B cell (primary cell): Measurements from ENCODE around the gene MRPL19. TPM values are rescaled to one million over a fixed set of nuclear protein-coding genes. Genes with fewer than 3 reads are reported as not detected.

Source experiments
- ATAC-seq: fragments of 200-7000 bp; cut with Tn5 transposase; one replicate; pipeline ENCODE4 v1.10.0; 2021; ENCODE audit warnings: low read depth, mild to moderate bottlenecking, moderate number of reproducible peaks, moderate library complexity
- CTCF ChIA-PET: fragments of 350-600 bp; sonication (Branson Sonifier 250); formaldehyde crosslinking; loops from one replicate; lab custom pipeline; 2021; ENCODE audit warnings: antibody characterized with exemption, inconsistent platforms; lab: Charles Lee
- POLR2A ChIA-PET: fragments of 350-600 bp; sonication (Branson Sonifier 250); formaldehyde crosslinking; loops from one replicate; lab custom pipeline; 2021; ENCODE audit warnings: antibody characterized with exemption; lab: Charles Lee
- DNase-seq: peaks from one replicate; pipeline ENCODE4 v3.0.0; 2013
- H2AFZ ChIP-seq: 2 replicates; pipeline ENCODE4 v1.6.1; 2012; ENCODE audit warnings: mild to moderate bottlenecking, low read depth, low read length; ENCODE audit not compliant: insufficient read depth, poor library complexity, severe bottlenecking
- H3K27ac ChIP-seq, 2 donors: 1 replicate in 1 of 2; 2 replicates in 1 of 2; pipeline ENCODE4 v1.5.1; 2012 to 2013; ENCODE audit warnings: low read length in 2 of 2, mild to moderate bottlenecking in 2 of 2, moderate library complexity in 1 of 2
- H3K27me3 ChIP-seq, 4 experiments: fragments of 200-600 bp in 1 of 4; sonication (generic) in 1 of 4; replicated peaks in 1 of 4; 1 replicate in 2 of 4; 2 replicates in 2 of 4; pipeline versions ENCODE4 v1.6.1 to v1.7.0; 2013 to 2016; ENCODE audit warnings: low read length in 3 of 4, mild to moderate bottlenecking in 2 of 4, mixed read lengths in 1 of 4, moderate library complexity in 1 of 4; ENCODE audit not compliant: insufficient read depth in 4 of 4, control insufficient read depth in 3 of 4; ENCODE audit errors: control extremely low read depth in 1 of 4
- H3K36me3 ChIP-seq, 2 experiments: replicated peaks in 1 of 2; 1 replicate in 1 of 2; 2 replicates in 1 of 2; pipeline versions ENCODE4 v1.6.1 to v1.7.1; 2013; ENCODE audit warnings: low read length in 1 of 2; ENCODE audit not compliant: insufficient read depth in 2 of 2, control insufficient read depth in 1 of 2; ENCODE audit errors: control extremely low read depth in 1 of 2, extremely low read depth in 1 of 2
- H3K4me1 ChIP-seq, 2 donors: fragments of 200-600 bp in 1 of 2; sonication (generic) in 1 of 2; 1 replicate in 1 of 2; 2 replicates in 1 of 2; pipeline versions ENCODE4 v1.5.1 to v1.6.1; 2013 to 2017; ENCODE audit warnings: low read length in 2 of 2; ENCODE audit not compliant: control insufficient read depth in 2 of 2, insufficient read depth in 2 of 2
- H3K4me2 ChIP-seq: replicated peaks from 2 replicates; pipeline ENCODE3; 2012; ENCODE audit warnings: mild to moderate bottlenecking, low read depth, low read length; ENCODE audit not compliant: poor library complexity, severe bottlenecking
- H3K4me3 ChIP-seq, 5 experiments: fragments of 200-600 bp in 1 of 5; sonication (generic) in 1 of 5; 1 replicate in 3 of 5; 2 replicates in 2 of 5; pipeline versions ENCODE4 v1.5.1 to v1.7.0; 2011 to 2016; ENCODE audit warnings: low read length in 4 of 5, mild to moderate bottlenecking in 4 of 5, low read depth in 2 of 5, control low read depth in 1 of 5, moderate library complexity in 1 of 5; ENCODE audit not compliant: insufficient read depth in 1 of 5; ENCODE audit errors: control extremely low read depth in 1 of 5, extremely low read depth in 1 of 5
- H3K79me2 ChIP-seq: fragments of 200-600 bp; sonication (generic); one replicate; pipeline ENCODE4 v1.6.0; 2016; ENCODE audit warnings: low read length; ENCODE audit not compliant: control insufficient read depth, insufficient read depth
- H3K9ac ChIP-seq: fragments of 200-600 bp; sonication (generic); 2 replicates; pipeline ENCODE4 v1.6.1; 2017; ENCODE audit warnings: mild to moderate bottlenecking, low read length, moderate library complexity
- H3K9me3 ChIP-seq, 3 donors: one replicate each; pipeline versions ENCODE4 v1.6.1 to v1.7.1; 2013; ENCODE audit warnings: low read length in 2 of 3; ENCODE audit not compliant: control insufficient read depth in 2 of 3, insufficient read depth in 1 of 3; ENCODE audit errors: control extremely low read depth in 1 of 3
- H4K20me1 ChIP-seq: 2 replicates; pipeline ENCODE4 v1.6.0; 2012; ENCODE audit warnings: mild to moderate bottlenecking, low read length; ENCODE audit not compliant: insufficient read depth, control insufficient read depth, poor library complexity, severe bottlenecking
- H3K27ac Mint-ChIP-seq: one replicate; pipeline ENCODE4 v1.8.0; 2021; ENCODE audit warnings: mixed read lengths
- H3K27me3 Mint-ChIP-seq: one replicate; pipeline ENCODE4 v1.8.0; 2021; ENCODE audit warnings: mixed read lengths
- H3K4me1 Mint-ChIP-seq: one replicate; pipeline ENCODE4 v1.8.0; 2021; ENCODE audit warnings: mixed read lengths
- H3K4me3 Mint-ChIP-seq: one replicate; pipeline ENCODE4 v1.8.0; 2021; ENCODE audit warnings: mixed read lengths
- H3K9me3 Mint-ChIP-seq: one replicate; pipeline ENCODE4 v1.8.0; 2022; ENCODE audit warnings: mixed read lengths; ENCODE audit not compliant: insufficient read depth
- EZH2 ChIP-seq: IDR thresholded peaks from 2 replicates; pipeline ENCODE4 v1.6.1; 2012; ENCODE audit warnings: borderline replicate concordance, low read depth, mild to moderate bottlenecking, moderate library complexity, low read length; ENCODE audit not compliant: insufficient read depth, poor library complexity, severe bottlenecking
- WGBS: methylation state at CpG from one replicate; pipeline ENCODE4 v1.1.5; 2013; ENCODE audit warnings: missing lambda C conversion rate; ENCODE audit not compliant: insufficient coverage; 5-methylcytosine and 5-hydroxymethylcytosine counted together
- intact Hi-C: fragments of 100-400 bp; cut with micrococcal nuclease; formaldehyde crosslinking; loops from one replicate; pipeline ENCODE4 v1.10.0; 2022
- polyA plus RNA-seq: library from polyadenylated mRNA; depleted of rRNA; stranded (reverse); fragments of >200 nt; gene quantifications from 2 replicates; pipeline ENCODE4 v1.2.3, GENCODE V29; 2012
- small RNA-seq: library from RNA; depleted of rRNA; stranded (forward); fragments of <200 nt; gene quantifications from one replicate; pipeline ENCODE3, GENCODE V24; 2012; ENCODE audit warnings: low replicate concordance, low read depth; ENCODE audit not compliant: insufficient read length
- total RNA-seq, 2 donors: library from RNA; stranded (reverse); fragments of 120-200 nt in 1 of 2; gene quantifications; 1 replicate in 1 of 2; 2 replicates in 1 of 2; pipeline versions ENCODE4 v1.2.3 to v1.2.4, GENCODE V29; 2013 to 2022
- TF ChIP-seq, protein P1 (sequence below): fragments of 200-600 bp; IDR thresholded peaks from one replicate; pipeline ENCODE4 v1.8.0; 2022; ENCODE audit warnings: antibody characterized with exemption, mild to moderate bottlenecking

MRPL19 gene
- total and polyA plus RNA-seq, 2 donors (not counting 1 experiment from before 2014, with no cell fraction given), result 3.4 to 28.4 TPM

DNA sequence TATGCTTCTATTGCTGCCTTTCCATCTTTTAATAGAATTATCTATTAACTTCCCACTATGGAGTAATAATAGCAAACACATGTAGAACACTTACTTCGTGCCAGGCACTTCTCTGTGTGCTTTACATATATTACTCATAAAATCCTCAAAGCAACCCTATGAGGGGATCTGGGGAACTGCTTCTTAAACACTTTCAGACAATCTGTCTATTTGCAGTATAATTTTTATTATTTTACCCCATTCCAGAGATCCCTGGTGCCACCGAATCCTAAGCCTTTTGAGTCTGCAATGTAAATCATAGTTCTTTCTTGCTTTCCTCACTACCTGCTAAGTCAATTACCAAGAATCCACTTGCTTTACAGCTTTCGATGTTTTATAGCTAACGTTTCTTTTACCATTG, 89.7 kb downstream of the MRPL19 start:
- H3K4me3 ChIP-seq, result no peak overlapping the region
- POLR2A ChIA-PET, result no interaction called here
- CTCF ChIA-PET, result no interaction called here
- H3K36me3 ChIP-seq, result no peaks in the 10 kb centered on the region
- TF ChIP-seq, protein P1, sequence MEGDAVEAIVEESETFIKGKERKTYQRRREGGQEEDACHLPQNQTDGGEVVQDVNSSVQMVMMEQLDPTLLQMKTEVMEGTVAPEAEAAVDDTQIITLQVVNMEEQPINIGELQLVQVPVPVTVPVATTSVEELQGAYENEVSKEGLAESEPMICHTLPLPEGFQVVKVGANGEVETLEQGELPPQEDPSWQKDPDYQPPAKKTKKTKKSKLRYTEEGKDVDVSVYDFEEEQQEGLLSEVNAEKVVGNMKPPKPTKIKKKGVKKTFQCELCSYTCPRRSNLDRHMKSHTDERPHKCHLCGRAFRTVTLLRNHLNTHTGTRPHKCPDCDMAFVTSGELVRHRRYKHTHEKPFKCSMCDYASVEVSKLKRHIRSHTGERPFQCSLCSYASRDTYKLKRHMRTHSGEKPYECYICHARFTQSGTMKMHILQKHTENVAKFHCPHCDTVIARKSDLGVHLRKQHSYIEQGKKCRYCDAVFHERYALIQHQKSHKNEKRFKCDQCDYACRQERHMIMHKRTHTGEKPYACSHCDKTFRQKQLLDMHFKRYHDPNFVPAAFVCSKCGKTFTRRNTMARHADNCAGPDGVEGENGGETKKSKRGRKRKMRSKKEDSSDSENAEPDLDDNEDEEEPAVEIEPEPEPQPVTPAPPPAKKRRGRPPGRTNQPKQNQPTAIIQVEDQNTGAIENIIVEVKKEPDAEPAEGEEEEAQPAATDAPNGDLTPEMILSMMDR, result no peak
- no peak for TF ChIP-seq EZH2
- H3K27me3 Mint-ChIP-seq, result peaks cover 39% of the 10 kb centered on the region
- H3K4me1 Mint-ChIP-seq, result no peaks in the 10 kb centered on the region
- H3K27ac ChIP-seq, result no peak overlapping the region
- ATAC-seq (no peak), DNase-seq (no peak)
- H3K9ac ChIP-seq, result no peak overlapping the region
- no peak overlapping the region for H3K4me2 ChIP-seq
- peaks cover 0 to 6% (median 4%) of the 10 kb centered on the region in 4 experiments for H3K27me3 ChIP-seq
- no peaks in the 10 kb centered on the region for H4K20me1 ChIP-seq
- intact Hi-C loops, result no loop called here
- peaks cover 0 to 11% (median 0%) of the 10 kb centered on the region in 3 donors for H3K9me3 ChIP-seq
- no peaks in the 10 kb centered on the region for H3K4me1 ChIP-seq
- no peaks in the 10 kb centered on the region for H3K9me3 Mint-ChIP-seq
- no peaks in the 10 kb centered on the region for H3K79me2 ChIP-seq
- no peak overlapping the region for H2AFZ ChIP-seq
- H3K27ac Mint-ChIP-seq, result no peak overlapping the region
- WGBS, result 100% methylated on average over 1 of the region's 4 CpGs
- no peak overlapping the region for H3K4me3 Mint-ChIP-seq

- ChIA-PET POLR2A (no interaction called here), CTCF (no interaction called here)
- H3K4me3 Mint-ChIP-seq, result no peak overlapping the region
- peaks cover 0 to 11% (median 0%) of the 10 kb centered on the region in 3 donors for H3K9me3 ChIP-seq
- H2AFZ ChIP-seq, result no peak overlapping the region
- no peak for DNase-seq
- peaks cover 31% of the 10 kb centered on the region for H3K27me3 Mint-ChIP-seq
- no peak overlapping the region for H3K4me2 ChIP-seq
- WGBS, result 92% methylated on average over 1 of the region's 1 CpG
- no peaks in the 10 kb centered on the region for H3K4me1 ChIP-seq
- ATAC-seq, result no peak
- no peak overlapping the region for H3K27ac ChIP-seq
- TF ChIP-seq, protein P1, result no peak
- TF ChIP-seq EZH2, result no peak
- peaks cover 4% of the 10 kb centered on the region for H3K9me3 Mint-ChIP-seq
- H3K4me3 ChIP-seq, result no peak overlapping the region
- H3K27me3 ChIP-seq, result peaks cover 0 to 5% (median 3%) of the 10 kb centered on the region in 4 experiments
- H4K20me1 ChIP-seq, result no peaks in the 10 kb centered on the region
- no peaks in the 10 kb centered on the region for H3K79me2 ChIP-seq
- no peaks in the 10 kb centered on the region for H3K4me1 Mint-ChIP-seq
- H3K27ac Mint-ChIP-seq, result no peak overlapping the region
- no peak overlapping the region for H3K9ac ChIP-seq
- H3K36me3 ChIP-seq, result no peaks in the 10 kb centered on the region
- intact Hi-C loops, result no loop called here
Measured at GRCh38 chr2:75737961-75738360, 91.4 kb downstream of the MRPL19 start.

Small RNA genes within 50 kb of the gene (small RNA-seq; reads per million reads assigned to genes)
- gene RF00012, result not detected

Other genes starting within 250 kb of the MRPL19 start
- gene EVA1A, start 85.8 kb upstream of the MRPL19 start, total RNA-seq, result not detected in 2 replicates
- not detected in 2 replicates for gene EVA1A, start 85.8 kb upstream of the MRPL19 start, polyA plus RNA-seq
- gene GCFC2, start 64.1 kb downstream of the MRPL19 start, total RNA-seq, result 19.7 and 20.4 TPM in 2 replicates
- 10.1 and 11.9 TPM in 2 replicates for gene GCFC2, start 64.1 kb downstream of the MRPL19 start, polyA plus RNA-seq